GM18909 (cell line): ENCODE measurements around the gene FAM234B.
"Not testable (repeated sequence)": the region's sequence is repeated elsewhere in the genome, so short reads cannot be mapped to it uniquely, and the experiment has no call there.

Experiments
- ATAC-seq: cut with Tn5 transposase; IDR thresholded peaks from one replicate; pipeline ENCODE4 v1.9.1; 2021; ENCODE audit warnings: mild to moderate bottlenecking; ENCODE audit not compliant: unreplicated experiment, poor library complexity

Gene FAM234B

DNA sequence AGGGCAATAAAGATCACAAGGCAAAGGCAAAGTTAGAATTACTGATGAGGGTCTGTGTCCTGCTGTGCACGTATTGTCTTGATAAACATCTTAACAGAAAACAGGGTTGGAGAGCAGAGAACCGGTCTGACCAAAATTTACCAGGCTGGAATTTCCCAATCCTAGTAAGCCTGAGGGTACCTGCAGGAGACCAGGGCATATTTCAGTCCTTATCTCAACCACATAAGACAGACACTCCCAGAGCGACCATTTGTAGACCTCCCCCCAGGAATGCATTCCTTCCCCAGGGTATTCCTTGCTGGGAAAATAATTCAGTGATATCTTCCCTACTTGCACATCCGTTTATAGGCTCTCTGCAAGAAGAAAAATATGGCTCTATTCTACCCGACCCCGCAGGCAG, 9.4 kb downstream of the FAM234B start:
- ATAC-seq, result not testable (repeated sequence)

DNA sequence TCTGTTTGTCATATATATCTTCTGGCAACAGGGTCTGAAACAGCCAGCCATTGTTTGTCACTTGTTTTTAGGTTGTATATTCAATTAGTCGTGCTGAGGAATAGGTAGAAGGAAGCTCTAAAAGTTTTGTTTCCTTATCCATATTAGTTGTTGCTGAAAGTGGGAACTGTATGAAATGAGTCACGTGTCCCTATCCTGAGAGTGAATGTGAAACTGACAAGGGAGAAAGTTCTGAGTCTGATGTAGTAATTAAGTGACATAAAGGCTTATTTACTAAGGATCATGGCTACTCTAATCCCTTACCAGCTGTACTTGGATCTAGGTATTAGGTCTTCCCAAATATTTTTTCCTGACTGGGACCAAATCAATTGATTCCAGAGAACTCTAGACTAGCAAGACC, 16.4 kb downstream of the FAM234B start:
- no peak for ATAC-seq

- no peak for ATAC-seq
These were observed 17.2 kb downstream of the FAM234B start for GRCh38 chr12:13061377-13061776.

DNA sequence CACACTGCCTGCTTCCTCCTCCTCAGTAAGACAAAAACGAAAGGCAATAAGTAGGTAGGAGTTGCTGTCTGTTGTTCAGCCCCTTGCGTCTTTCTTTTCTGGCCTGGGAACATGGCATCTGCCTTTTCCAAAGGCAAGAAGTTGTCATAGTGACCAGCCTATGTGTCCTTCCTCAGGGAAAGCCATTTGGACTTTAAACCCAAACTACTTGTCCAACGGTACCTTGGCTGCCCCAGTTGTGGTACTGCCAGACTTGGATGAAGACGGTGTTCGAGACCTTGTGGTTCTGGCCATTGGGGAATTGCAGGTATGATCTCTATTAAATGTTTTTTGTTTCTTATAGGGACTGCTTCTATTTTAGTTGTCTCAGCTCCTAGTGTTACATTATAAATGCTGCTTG, 18.5 kb downstream of the FAM234B start:
- no peak for ATAC-seq

DNA sequence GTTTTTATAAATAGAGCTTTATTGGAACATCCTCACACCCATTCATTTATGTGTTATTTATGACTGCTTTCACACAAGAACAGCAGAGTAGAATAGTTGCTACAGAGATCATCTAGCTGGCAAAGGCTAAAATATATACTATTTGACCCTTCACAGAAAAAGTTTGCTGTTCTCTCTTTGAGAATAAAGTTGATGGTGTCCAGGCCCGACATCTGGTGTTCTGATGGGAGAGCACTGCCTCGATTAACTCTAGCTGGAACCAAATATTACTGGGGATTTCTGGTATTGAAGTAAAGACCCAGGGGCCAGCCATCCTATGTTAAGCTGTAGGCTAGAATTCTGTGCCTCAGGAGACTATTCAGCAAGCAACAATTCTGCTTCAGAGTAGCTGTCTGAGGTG, 21.8 kb downstream of the FAM234B start:
- no peak for ATAC-seq

DNA sequence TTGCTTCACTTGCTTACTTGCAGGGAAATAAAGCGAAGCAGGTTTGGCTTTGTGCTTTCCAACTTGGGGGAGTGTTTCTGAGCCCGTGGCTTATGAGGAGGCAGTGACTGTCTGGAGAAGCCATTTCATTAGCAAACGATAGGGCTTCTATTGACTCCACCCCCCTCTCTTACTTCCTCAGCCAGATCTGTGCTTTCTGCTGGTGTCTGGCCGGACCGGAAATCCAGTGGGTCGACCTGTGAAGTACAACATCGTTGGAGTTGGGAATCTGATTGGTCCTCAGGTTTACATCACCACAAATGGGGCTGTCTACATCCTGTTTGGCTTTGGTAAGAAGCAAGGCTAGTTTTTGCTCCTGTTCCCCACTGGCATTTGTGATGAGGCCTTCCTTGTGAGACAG, 22.3 kb downstream of the FAM234B start:
- ATAC-seq, result no peak

GRCh38 chr12:13067322-13067721, 23.1 kb downstream of the FAM234B start:
- no peak for ATAC-seq

DNA sequence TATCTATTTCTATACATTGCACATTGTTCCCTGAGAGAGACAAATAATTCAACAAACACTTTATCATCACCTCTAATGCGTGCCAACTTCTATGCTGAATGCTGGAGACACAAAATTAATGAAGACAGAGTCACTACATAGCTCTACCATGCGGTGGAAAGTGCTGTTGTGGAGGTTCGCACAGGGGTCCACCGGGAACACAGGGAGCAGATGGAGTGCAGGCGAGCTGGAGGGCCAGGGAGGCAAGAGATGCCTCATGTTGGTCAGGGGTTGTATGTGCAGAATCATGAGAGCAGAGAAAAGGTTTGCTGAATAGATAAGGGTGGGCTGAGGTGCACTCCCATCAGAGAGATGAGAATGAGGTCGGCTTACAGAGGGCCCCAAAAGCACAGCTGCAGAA, 25.2 kb downstream of the FAM234B start:
- no peak for ATAC-seq

- ATAC-seq, result no peak
These were observed 27.4 kb downstream of the FAM234B start for GRCh38 chr12:13071305-13072280.

DNA sequence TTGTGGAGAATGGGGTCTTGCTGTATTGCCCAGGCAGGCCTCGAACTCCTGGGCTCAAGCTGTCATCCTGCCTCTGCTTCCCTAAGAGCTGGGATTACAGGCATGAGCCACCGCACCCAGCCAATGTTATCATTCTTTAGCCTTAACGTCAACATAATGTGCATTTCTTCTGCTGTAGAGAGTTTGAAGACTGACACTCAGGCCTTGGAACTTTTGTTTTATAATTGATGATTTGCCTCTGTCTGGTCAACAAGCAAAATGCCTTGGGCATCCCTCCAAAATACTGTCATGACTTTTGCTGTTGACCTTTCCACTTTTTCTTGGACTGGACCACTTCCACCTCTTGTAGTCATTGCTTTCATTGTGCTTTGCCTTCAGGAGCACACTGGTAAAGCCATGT, 29.0 kb downstream of the FAM234B start:
- ATAC-seq, result no peak

- no peak for ATAC-seq
These were observed 30.4 kb downstream of the FAM234B start for GRCh38 chr12:13074396-13075117.

DNA sequence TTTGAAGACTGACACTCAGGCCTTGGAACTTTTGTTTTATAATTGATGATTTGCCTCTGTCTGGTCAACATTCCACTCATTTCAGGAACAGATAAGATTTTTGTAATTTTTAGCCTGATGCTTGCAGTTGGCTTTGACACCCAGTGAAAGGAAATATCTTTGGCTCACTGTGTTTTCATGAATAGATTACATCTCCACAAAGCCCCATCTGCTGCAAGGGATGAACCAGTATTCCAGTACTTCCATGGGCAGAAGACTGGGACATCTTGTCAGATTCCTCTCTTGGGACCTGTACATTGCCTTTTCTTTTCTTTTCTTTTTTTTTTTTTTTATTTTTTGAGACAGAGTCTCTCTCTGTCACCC, 30.9 kb downstream of the FAM234B start:
- no peak for ATAC-seq

DNA sequence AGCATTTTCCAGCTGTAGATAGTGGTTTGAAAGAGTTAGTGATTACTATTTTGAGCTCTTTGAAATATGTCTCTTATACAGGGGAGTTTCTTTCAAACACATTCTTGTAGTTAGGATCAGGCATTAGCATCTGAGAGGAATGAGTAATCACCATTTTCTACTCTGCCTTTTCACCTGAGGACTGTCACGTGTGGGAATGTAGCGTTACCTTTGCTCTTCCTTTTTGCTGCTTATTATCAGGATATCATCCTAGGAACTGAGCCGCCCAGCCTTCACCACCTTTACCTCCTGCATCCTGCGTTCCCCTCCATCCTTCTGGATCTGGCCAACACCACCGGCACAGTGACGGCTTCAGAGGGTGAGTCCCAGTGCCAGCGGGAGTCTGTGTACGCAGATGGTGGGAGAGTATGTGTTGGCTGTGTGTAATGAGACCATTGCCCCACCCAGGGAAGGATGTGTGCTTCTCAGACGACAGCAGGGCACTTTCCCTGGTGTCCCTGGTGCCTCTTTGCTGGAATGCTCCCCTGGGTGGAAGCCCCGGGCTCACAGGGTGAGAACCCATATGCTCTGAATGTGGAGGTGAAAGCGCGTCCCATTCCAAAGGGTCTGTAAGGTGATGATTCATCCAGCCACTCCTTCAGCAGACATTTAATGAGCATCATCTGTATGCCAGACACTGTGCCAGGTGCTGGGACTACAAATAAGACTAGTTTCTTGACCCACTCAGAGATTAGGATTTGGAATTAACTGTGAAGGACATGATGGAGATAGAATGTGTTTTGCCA, 31.8 kb downstream of the FAM234B start:
- no peak for ATAC-seq

DNA sequence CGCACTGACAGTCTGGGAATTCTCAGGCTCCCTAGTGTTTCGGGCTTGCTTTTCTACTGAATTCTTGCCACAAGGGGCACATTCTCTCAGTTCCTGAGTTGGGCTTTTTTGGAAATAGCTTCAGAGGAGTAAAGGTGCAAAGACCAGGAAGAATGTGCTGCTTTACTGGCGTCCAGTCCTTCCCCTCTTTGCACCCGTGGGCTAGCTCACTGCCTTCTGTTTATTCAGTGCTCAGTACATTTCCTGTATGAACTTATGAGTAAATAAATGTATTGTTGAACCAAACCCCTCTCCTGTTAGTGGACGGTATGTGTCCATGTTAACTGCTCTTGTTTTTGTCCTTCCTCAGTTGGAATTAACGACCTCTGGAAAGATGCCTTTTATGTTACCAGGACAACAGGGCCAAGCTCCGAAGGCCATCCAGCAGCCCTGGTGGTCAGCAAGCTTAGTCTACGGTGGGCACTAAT, 35.3 kb downstream of the FAM234B start:
- no peak for ATAC-seq

DNA sequence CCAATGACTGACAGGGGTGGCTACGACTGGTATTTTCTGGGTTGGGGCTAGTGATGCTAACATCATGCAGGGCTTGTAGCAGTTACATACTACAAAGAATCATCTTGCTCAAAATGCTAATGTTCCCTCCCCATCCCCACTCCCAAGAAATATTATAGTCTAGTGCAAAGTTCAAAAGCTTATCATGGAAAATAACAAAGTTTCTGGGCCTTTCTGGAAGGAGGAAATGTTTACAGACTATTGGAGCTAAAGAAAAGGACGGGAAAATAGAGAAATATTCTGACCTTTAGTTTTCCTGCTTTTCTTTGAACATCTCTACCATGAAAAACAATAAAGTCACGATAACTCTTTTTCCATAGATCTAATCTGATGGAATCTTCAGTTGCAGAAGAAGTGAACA, 36.1 kb downstream of the FAM234B start:
- ATAC-seq, result no peak

- no peak for ATAC-seq
These were observed 38.7 kb downstream of the FAM234B start for GRCh38 chr12:13082861-13083260.

DNA sequence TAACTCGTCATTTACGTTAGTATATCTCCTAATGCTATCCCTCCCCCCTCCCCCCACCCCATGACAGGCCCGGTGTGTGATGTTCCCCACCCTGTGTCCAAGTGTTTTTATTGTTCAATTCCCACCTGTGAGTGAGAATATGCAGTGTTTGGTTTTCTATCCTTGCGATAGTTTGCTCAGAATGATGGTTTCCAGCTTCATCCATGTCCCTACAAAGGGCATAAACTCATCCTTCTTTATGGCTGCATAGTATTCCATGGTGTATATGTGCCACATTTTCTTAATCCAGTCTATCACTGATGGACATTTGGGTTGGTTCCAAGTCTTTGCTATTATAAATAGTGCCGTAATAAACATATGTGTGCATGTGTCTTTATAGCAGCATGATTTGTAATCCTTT, 39.5 kb downstream of the FAM234B start:
- ATAC-seq, result not testable (repeated sequence)

GRCh38 chr12:13084898-13085640, 40.9 kb downstream of the FAM234B start:
- ATAC-seq, result no peak

DNA sequence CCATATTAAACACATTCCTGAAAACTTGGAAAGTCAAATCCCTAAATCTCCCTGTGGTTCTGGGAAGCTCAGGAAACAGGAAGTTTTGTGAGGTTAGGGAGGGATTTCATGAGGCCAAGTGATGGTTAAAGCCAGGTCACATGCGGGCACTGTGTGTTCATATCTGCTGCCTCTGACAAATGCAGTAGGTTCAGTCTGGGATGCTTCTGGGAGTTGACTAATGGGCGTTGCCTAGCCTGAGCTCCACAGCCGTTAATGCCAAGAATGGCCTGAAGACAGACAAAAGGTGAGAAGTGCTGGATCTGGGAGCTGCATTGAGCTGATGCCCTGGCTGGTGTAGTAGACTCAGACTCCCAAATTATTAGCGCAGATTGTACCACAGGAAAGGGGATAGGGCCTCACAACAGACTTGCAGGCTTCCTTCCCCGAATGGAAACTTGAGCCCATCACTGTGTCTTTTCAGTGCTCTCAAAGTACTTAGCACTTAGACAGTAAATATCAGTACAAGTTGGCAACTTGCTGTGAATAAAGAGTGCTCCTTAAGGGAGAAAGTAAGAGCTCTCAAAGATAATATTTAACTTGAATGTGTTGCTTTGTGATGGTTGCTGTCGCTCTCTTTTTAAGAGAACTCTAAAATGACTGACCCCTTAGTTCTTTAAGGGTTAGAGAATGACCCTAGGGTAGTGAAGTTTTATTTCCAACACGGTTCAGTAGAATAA, 41.9 kb downstream of the FAM234B start:
- ATAC-seq, result no peak
